ENCODE measurements around the gene ZNF444. TPM values are rescaled to one million over a fixed set of nuclear protein-coding genes. Genes with fewer than 3 reads are reported as not detected.

ZNF444 gene
- total and polyA plus RNA-seq, 9 of the 15 experiments (the other 6 are each of a cell fraction or from before 2014, with no cell fraction given): 0.39 to 40.0 (median 6.9) TPM

DNA sequence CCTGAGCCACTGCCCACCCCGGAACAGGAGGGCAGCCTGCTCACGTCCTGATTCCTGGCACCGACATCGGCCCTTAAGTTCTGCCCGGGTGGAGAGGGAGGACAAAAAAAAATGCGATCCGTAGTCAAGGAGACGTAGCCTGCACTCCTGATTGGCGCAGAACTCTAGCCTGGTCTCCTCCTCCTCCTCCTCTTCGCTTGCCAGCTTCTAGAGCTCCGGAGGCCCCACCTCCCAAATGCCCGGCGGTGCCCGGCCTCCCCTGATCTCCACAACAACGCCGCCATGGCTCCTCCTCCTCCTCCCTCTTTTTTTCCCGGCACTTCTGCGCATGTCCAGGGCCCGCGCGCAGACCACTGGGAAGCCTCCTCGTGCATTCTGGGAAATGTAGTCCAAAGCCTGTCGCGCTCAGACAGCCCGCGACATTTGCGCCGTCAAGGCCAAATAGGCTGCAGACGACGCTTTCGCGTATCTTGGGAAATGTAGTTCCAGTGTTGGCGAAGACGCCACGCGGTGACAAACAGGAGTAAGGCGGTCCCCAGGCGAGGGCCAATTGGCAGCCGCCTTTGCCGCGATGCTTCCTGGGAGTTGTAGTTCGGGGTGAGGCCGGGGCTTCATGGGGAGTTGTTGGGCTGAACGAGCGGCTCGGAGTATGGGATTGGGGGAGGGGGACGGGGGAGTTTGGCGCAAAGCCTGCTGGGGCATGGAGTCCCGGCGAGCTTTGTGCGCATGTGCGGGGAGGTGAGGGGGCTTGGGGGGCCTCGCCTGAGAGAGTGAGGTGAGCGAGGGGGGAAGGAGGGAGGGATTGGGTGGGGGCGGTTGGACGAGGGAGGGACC, at the start of gene ZNF444 (continued):
- TF ChIP-seq HEY1 (CRISPR knock-in tag; IDR thresholded peaks at IDR 0.05; ENCODE audit: borderline replicate concordance) (no peak), MED1 (CRISPR knock-in tag; IDR thresholded peaks at IDR 0.05; ENCODE audit: borderline replicate concordance) (no peak), POLR2B (IDR thresholded peaks at IDR 0.05; ENCODE audit: low read depth, partially characterized antibody) (peak; percentile 65), ARHGAP35 (IDR thresholded peaks at IDR 0.05; ENCODE audit: partially characterized antibody) (no peak), SUPT5H (IDR thresholded peaks at IDR 0.05) (peak; percentile 78), ETS1 (conservative IDR thresholded peaks at IDR 0.05; ENCODE audit: control insufficient read depth, low read depth, low read length) (peak; percentile 98), MAFF (IDR thresholded peaks at IDR 0.05; ENCODE audit: low read length) (no peak), NFYB (IDR thresholded peaks at IDR 0.05; ENCODE audit: extremely low read depth, insufficient read length) (no peak), MCM3 (IDR thresholded peaks at IDR 0.05) (no peak), RAD51 (IDR thresholded peaks at IDR 0.05; ENCODE audit: borderline replicate concordance, low read depth) (no peak), FOSL1 (tag; conservative IDR thresholded peaks at IDR 0.05) (no peak), PYGO2 (tag; IDR thresholded peaks at IDR 0.05) (no peak), ZNF121 (CRISPR knock-in tag; conservative IDR thresholded peaks at IDR 0.05) (no peak), U2AF2 (optimal IDR thresholded peaks at IDR 0.05; ENCODE audit: low read depth, low read length) (no peak), SREBF1 (IDR thresholded peaks at IDR 0.05; ENCODE audit: borderline replicate concordance, low read depth, low read length) (peak; percentile 75; the same call in 1 of the 2 replicates), ZNF3 (CRISPR knock-in tag; IDR thresholded peaks at IDR 0.05) (no peak), CHAMP1 (IDR thresholded peaks at IDR 0.05) (no peak), ZNF124 (CRISPR knock-in tag; IDR thresholded peaks at IDR 0.05) (no peak), BMI1 (IDR thresholded peaks at IDR 0.05; ENCODE audit: low read length) (no peak)
- TF ChIP-seq, protein P1, sequence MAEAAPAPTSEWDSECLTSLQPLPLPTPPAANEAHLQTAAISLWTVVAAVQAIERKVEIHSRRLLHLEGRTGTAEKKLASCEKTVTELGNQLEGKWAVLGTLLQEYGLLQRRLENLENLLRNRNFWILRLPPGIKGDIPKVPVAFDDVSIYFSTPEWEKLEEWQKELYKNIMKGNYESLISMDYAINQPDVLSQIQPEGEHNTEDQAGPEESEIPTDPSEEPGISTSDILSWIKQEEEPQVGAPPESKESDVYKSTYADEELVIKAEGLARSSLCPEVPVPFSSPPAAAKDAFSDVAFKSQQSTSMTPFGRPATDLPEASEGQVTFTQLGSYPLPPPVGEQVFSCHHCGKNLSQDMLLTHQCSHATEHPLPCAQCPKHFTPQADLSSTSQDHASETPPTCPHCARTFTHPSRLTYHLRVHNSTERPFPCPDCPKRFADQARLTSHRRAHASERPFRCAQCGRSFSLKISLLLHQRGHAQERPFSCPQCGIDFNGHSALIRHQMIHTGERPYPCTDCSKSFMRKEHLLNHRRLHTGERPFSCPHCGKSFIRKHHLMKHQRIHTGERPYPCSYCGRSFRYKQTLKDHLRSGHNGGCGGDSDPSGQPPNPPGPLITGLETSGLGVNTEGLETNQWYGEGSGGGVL (CRISPR knock-in tag; IDR thresholded peaks at IDR 0.05): no peak
- TF ChIP-seq, protein P2, sequence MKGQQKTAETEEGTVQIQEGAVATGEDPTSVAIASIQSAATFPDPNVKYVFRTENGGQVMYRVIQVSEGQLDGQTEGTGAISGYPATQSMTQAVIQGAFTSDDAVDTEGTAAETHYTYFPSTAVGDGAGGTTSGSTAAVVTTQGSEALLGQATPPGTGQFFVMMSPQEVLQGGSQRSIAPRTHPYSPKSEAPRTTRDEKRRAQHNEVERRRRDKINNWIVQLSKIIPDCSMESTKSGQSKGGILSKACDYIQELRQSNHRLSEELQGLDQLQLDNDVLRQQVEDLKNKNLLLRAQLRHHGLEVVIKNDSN (CRISPR knock-in tag; IDR thresholded peaks at IDR 0.05): peak; percentile 55
- TF ChIP-seq, protein P3, sequence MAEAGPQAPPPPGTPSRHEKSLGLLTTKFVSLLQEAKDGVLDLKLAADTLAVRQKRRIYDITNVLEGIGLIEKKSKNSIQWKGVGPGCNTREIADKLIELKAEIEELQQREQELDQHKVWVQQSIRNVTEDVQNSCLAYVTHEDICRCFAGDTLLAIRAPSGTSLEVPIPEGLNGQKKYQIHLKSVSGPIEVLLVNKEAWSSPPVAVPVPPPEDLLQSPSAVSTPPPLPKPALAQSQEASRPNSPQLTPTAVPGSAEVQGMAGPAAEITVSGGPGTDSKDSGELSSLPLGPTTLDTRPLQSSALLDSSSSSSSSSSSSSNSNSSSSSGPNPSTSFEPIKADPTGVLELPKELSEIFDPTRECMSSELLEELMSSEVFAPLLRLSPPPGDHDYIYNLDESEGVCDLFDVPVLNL (CRISPR knock-in tag; IDR thresholded peaks at IDR 0.05; ENCODE audit: low read depth): no peak
